Measurements from ENCODE around the gene TIGD2. TPM values are rescaled to one million over a fixed set of nuclear protein-coding genes. Genes with fewer than 3 reads are reported as not detected.
A peak's percentile ranks its signal among the peaks of the same experiment; 100 is the strongest.

TIGD2 gene
- 6.4 and 7.3 TPM in 2 replicates for total RNA-seq (2014; rRNA removed; shearing (Covaris generic))

GRCh38 chr4:89110986-89111832, at the start of gene TIGD2:
Gene TIGD2 (plus strand): TSS chr4:89111533. CDS start chr4:89112975, 1,442 bp downstream.
- peaks cover 23% of the 10 kb centered on the region for H3K27me3 ChIP-seq (ENCODE audit: control insufficient read depth, insufficient read depth, low read length)
- peak; percentile 96 for DNase-seq
- peak within 1 kb of the TSS; percentile 83 for H3K4me3 ChIP-seq (ENCODE audit: insufficient read depth, low read depth, low read length)
- no peaks in the 10 kb centered on the region for H3K36me3 ChIP-seq (replicated peaks; ENCODE audit: control insufficient read depth, insufficient read depth, low read length)

GRCh38 chr4:89064848-89065247, 46.5 kb upstream of the TIGD2 start:
- no peak for DNase-seq
- Histone ChIP-seq H3K27me3 (ENCODE audit: control insufficient read depth, insufficient read depth, low read length) (no peaks in the 10 kb centered on the region), H3K36me3 (replicated peaks; ENCODE audit: control insufficient read depth, insufficient read depth, low read length) (no peaks in the 10 kb centered on the region), H3K4me3 (ENCODE audit: insufficient read depth, low read depth, low read length) (no peak overlapping the region)

- Histone ChIP-seq H3K27me3 (ENCODE audit: control insufficient read depth, insufficient read depth, low read length) (no peaks in the 10 kb centered on the region), H3K4me3 (ENCODE audit: insufficient read depth, low read depth, low read length) (no peak overlapping the region), H3K36me3 (replicated peaks; ENCODE audit: control insufficient read depth, insufficient read depth, low read length) (no peaks in the 10 kb centered on the region)
- DNase-seq, result no peak
These were observed 43.9 kb upstream of the TIGD2 start for GRCh38 chr4:89067417-89067816.

- no peak for DNase-seq
- Histone ChIP-seq H3K27me3 (ENCODE audit: control insufficient read depth, insufficient read depth, low read length) (no peaks in the 10 kb centered on the region), H3K4me3 (ENCODE audit: insufficient read depth, low read depth, low read length) (no peak overlapping the region), H3K36me3 (replicated peaks; ENCODE audit: control insufficient read depth, insufficient read depth, low read length) (no peaks in the 10 kb centered on the region)
These were observed 41.9 kb upstream of the TIGD2 start for GRCh38 chr4:89069481-89069880.

GRCh38 chr4:89070041-89070440, 41.3 kb upstream of the TIGD2 start:
- Histone ChIP-seq H3K27me3 (ENCODE audit: control insufficient read depth, insufficient read depth, low read length) (no peaks in the 10 kb centered on the region), H3K4me3 (ENCODE audit: insufficient read depth, low read depth, low read length) (no peak overlapping the region), H3K36me3 (replicated peaks; ENCODE audit: control insufficient read depth, insufficient read depth, low read length) (no peaks in the 10 kb centered on the region)
- DNase-seq, result no peak

- no peak overlapping the region for H3K4me3 ChIP-seq (ENCODE audit: insufficient read depth, low read depth, low read length)
- DNase-seq, result no peak
- no peaks in the 10 kb centered on the region for H3K27me3 ChIP-seq (ENCODE audit: control insufficient read depth, insufficient read depth, low read length)
- H3K36me3 ChIP-seq (replicated peaks; ENCODE audit: control insufficient read depth, insufficient read depth, low read length), result no peaks in the 10 kb centered on the region
These were observed 40.0 kb upstream of the TIGD2 start for GRCh38 chr4:89071311-89071710.

GRCh38 chr4:89072921-89073320, 38.4 kb upstream of the TIGD2 start:
- Histone ChIP-seq H3K27me3 (ENCODE audit: control insufficient read depth, insufficient read depth, low read length) (no peaks in the 10 kb centered on the region), H3K4me3 (ENCODE audit: insufficient read depth, low read depth, low read length) (no peak overlapping the region), H3K36me3 (replicated peaks; ENCODE audit: control insufficient read depth, insufficient read depth, low read length) (no peaks in the 10 kb centered on the region)
- DNase-seq, result no peak

- no peaks in the 10 kb centered on the region for H3K36me3 ChIP-seq (replicated peaks; ENCODE audit: control insufficient read depth, insufficient read depth, low read length)
- no peak for DNase-seq
- H3K27me3 ChIP-seq (ENCODE audit: control insufficient read depth, insufficient read depth, low read length), result no peaks in the 10 kb centered on the region
- no peak overlapping the region for H3K4me3 ChIP-seq (ENCODE audit: insufficient read depth, low read depth, low read length)
These were observed 33.6 kb upstream of the TIGD2 start for GRCh38 chr4:89077761-89078160.

- H3K27me3 ChIP-seq (ENCODE audit: control insufficient read depth, insufficient read depth, low read length), result no peaks in the 10 kb centered on the region
- H3K36me3 ChIP-seq (replicated peaks; ENCODE audit: control insufficient read depth, insufficient read depth, low read length), result no peaks in the 10 kb centered on the region
- DNase-seq, result no peak
- H3K4me3 ChIP-seq (ENCODE audit: insufficient read depth, low read depth, low read length), result no peak overlapping the region
These were observed 33.0 kb upstream of the TIGD2 start for GRCh38 chr4:89078300-89078699.

GRCh38 chr4:89099034-89099433, 12.3 kb upstream of the TIGD2 start:
- no peaks in the 10 kb centered on the region for H3K27me3 ChIP-seq (ENCODE audit: control insufficient read depth, insufficient read depth, low read length)
- no peak overlapping the region for H3K4me3 ChIP-seq (ENCODE audit: insufficient read depth, low read depth, low read length)
- no peaks in the 10 kb centered on the region for H3K36me3 ChIP-seq (replicated peaks; ENCODE audit: control insufficient read depth, insufficient read depth, low read length)
- no peak for DNase-seq

GRCh38 chr4:89099471-89099870, 11.9 kb upstream of the TIGD2 start:
- Histone ChIP-seq H3K36me3 (replicated peaks; ENCODE audit: control insufficient read depth, insufficient read depth, low read length) (no peaks in the 10 kb centered on the region), H3K27me3 (ENCODE audit: control insufficient read depth, insufficient read depth, low read length) (no peaks in the 10 kb centered on the region), H3K4me3 (ENCODE audit: insufficient read depth, low read depth, low read length) (no peak overlapping the region)
- no peak for DNase-seq

GRCh38 chr4:89100853-89101252, 10.5 kb upstream of the TIGD2 start:
- DNase-seq, result no peak
- Histone ChIP-seq H3K27me3 (ENCODE audit: control insufficient read depth, insufficient read depth, low read length) (no peaks in the 10 kb centered on the region), H3K4me3 (ENCODE audit: insufficient read depth, low read depth, low read length) (no peak overlapping the region), H3K36me3 (replicated peaks; ENCODE audit: control insufficient read depth, insufficient read depth, low read length) (no peaks in the 10 kb centered on the region)

- Histone ChIP-seq H3K4me3 (ENCODE audit: insufficient read depth, low read depth, low read length) (no peak overlapping the region), H3K27me3 (ENCODE audit: control insufficient read depth, insufficient read depth, low read length) (no peaks in the 10 kb centered on the region), H3K36me3 (replicated peaks; ENCODE audit: control insufficient read depth, insufficient read depth, low read length) (no peaks in the 10 kb centered on the region)
- DNase-seq, result no peak
These were observed 9.8 kb upstream of the TIGD2 start for GRCh38 chr4:89101256-89102161.

- Histone ChIP-seq H3K27me3 (ENCODE audit: control insufficient read depth, insufficient read depth, low read length) (peaks cover 17% of the 10 kb centered on the region), H3K4me3 (ENCODE audit: insufficient read depth, low read depth, low read length) (no peak overlapping the region), H3K36me3 (replicated peaks; ENCODE audit: control insufficient read depth, insufficient read depth, low read length) (no peaks in the 10 kb centered on the region)
- DNase-seq, result no peak
These were observed 5.6 kb upstream of the TIGD2 start for GRCh38 chr4:89105726-89106125.

- DNase-seq, result no peak
- Histone ChIP-seq H3K27me3 (ENCODE audit: control insufficient read depth, insufficient read depth, low read length) (peaks cover 23% of the 10 kb centered on the region), H3K4me3 (ENCODE audit: insufficient read depth, low read depth, low read length) (no peak overlapping the region), H3K36me3 (replicated peaks; ENCODE audit: control insufficient read depth, insufficient read depth, low read length) (no peaks in the 10 kb centered on the region)
These were observed 3.2 kb upstream of the TIGD2 start for GRCh38 chr4:89108091-89108490.
